GM21529 (cell line): ENCODE data around the gene NKAIN4.

Experiments
- ATAC-seq: cut with Tn5 transposase; IDR thresholded peaks from one replicate; pipeline ENCODE4 v1.9.1; 2021; ENCODE audit not compliant: unreplicated experiment

The NKAIN4 gene

DNA sequence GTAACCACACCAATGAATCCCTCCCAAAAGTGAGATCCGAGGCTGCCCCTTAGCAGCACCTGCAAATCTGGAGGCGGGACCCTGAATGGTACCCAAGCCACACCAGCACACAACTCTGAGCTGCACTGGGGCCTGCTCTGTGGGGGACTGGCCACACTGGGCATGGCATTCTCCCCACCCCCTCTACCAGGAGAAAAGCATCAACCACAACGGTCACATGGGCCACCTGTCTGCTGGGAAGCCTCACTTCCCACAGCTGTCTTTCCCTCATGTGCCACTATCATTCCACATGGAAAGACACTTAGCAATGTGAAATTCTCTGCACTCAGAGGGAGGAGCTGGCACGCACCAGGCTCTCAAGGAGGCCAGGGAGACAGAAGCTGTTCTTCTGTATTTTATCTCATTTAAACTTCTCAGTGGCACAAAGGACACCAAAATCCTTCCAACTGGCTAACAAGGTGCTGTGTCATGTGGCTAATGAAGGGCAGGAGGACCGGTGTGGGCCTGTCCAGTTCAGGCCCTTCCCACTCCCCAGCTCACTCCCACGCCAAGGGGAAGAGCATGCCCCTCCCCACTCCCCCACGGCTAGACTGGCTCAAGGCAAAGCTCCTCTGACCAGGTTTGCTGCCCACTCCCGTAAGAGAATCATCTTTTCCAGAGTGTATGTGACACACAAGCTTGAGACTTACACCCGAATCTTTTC is 57.3 kb downstream of the NKAIN4 start:
- ATAC-seq, result no peak

DNA sequence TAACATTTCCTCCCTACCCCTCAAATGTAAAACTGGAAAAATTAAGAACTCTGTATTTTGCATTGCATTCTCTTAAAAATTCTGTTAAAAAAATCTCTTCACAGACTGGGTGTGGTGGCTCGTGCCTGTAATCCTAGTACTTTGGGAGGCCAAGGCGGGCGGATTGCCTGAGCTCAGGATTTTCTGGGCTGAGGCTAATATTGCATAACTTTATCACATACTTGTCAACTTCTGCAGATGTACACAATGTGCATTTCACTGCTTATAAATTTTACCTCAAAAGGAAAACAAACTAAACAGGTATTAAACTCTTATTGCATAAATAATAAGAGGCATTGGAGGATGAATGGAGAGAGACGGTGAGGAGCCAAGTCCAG is 59.5 kb downstream of the NKAIN4 start:
- no peak for ATAC-seq

DNA sequence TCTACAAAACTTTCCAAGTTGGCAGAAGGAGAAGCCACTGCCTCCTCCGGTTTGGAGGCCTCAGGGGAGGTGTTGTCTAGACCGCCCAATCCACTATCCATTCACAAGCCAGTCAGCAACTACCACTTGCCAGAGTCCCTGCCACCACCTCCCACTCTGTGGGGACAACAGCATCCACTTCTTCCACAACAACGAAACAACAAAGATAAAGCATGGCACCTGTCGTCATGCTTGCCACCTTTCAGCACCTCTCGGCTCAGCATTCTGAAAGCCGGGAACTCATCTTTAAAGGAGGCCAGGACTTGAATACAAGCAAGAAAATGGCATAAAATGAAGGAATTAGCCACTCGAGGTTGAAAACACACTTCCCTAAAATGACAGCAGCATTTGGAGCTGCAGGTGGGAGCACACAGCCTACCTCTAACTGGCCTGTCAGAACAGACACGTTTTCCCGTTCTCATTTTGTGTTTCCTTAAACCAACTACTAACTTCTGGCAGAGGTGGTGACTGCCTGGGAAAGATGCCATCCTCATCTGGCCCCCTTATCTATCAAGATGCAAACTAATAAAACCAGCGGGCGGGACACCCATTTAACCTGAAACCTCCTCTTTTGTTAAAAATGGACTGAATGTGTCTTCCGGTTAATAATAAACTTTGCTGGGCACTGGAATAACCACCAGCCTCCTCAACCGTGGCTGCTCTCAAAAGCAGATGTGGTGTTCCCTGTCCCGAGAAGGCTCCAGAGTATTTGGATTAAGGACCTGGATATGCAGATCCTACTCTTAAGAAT is 60.1 kb downstream of the NKAIN4 start:
- ATAC-seq, result no peak

DNA sequence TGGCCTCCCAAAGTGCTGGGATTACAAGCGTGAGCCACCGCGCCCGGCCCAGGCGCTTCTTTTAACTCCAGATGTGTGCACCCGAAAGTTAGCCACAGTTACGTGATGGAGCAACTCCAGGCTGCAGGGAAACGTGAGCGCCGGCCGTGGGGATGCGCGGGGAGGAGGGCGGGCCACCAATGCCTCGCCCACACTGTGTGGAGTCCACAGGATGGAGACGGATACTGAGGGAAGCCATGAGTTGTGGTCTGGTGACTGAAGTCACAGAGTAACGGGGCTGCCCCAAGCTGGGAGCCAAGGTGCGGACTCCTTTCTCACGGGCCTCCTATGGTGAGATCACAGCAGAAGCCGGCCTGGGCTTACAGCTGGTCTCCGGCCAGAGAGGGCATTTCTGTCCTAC is 61.5 kb downstream of the NKAIN4 start:
- ATAC-seq, result no peak

DNA sequence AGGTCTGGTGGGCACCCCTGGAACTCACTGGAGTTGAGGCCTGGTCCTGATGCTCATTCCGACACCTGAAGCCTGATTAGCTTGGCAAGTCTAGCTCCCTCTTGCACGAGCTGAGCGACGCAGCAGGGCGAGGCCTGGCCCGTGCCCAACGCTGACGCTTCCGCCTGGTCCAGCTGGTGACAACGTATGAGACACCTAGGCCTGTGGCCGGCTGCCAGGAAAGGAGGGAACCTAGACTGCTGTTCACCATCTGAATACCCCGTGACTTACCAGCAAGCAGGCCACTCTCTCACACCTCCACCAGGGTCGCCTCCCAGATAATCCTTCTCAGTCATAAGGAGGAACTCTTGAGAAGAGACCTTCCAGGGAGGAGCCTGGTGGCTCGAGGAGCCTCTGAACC is 62.9 kb downstream of the NKAIN4 start:
- ATAC-seq, result no peak

DNA sequence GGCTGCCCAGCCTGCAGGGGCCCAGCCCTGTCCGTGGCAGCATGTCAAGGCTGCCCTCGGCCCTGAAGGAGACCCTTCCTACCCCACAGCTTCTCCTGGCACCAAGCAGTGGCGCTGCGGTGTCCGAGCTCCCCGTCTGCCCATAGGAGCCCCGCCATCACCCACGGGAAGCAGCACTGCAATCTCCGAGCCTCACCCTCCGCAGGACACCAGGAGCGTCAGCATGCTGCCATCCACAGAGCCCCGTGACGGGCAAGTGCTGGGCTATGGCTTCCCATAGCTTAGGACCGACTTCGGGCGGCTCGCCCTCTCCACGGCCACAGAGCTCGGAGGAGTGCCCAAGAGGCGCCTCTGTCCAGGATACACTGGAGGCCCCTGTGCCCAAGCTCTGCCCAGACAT is 63.4 kb downstream of the NKAIN4 start:
- no peak for ATAC-seq
